Prostate gland (tissue), 2 donors: ENCODE measurements around the gene ANXA6.

ENCODE experiments used
- POLR2A ChIP-seq: fragments of 450-650 bp; IDR thresholded peaks from one replicate; pipeline ENCODE4 v1.6.1; 2016; ENCODE audit warnings: antibody characterized with exemption, mild to moderate bottlenecking
- POLR2AphosphoS5 ChIP-seq: sonication (generic); formaldehyde crosslinking; IDR thresholded peaks from one replicate; pipeline ENCODE4 v1.6.1; 2017; ENCODE audit warnings: antibody characterized with exemption
- TF ChIP-seq, protein P1 (sequence below), 4 experiments: fragments of 200-600 bp in 2 of 4; fragments of 450-650 bp in 2 of 4; sonication (generic) in 2 of 4; IDR thresholded peaks; 1 replicate in 3 of 4; 2 replicates in 1 of 4; pipeline ENCODE4 v1.5.1; 2016 to 2019; ENCODE audit warnings: antibody characterized with exemption in 4 of 4, mild to moderate bottlenecking in 2 of 4, moderate library complexity in 2 of 4

DNA sequence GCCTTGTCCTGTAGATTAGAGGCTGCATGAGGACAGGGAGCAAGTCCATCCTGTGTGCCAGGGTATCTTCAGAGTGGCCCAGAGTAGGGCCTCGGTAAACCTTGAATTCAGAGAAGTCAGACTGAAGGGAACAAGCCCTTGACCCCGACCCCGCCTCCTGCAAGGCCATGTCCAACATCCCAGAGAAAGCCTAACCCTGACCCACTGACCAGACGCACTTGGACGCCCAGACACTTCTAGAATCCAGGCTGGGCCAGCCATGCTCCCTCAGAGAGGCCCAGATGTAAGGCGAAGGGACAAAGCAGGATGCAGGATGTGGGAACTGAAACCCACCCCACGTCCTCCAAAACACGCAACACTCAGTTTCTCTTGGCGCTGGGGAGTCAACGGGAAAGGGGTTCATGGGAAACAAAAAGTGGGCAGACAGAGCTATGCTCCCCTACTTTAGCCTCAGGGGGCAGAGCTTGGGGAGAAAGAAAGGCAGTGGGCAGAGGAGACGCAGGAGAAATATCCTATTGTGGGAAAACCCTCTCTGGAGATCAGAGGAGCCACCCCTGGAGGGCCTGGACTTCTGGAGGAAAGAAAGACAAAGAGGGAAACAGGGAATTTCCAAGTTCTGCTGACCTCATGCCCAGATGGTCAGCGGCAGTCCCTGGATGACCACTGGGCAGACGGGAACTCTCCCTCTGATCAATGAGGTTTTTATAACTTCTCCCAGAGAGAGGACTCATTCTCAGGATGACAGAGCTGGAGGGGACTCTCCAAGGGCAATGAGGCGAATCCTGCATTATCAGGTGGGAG, 89.7 kb downstream of the ANXA6 start:
- TF ChIP-seq POLR2A (no peak), POLR2AphosphoS5 (no peak)
- TF ChIP-seq, protein P1, sequence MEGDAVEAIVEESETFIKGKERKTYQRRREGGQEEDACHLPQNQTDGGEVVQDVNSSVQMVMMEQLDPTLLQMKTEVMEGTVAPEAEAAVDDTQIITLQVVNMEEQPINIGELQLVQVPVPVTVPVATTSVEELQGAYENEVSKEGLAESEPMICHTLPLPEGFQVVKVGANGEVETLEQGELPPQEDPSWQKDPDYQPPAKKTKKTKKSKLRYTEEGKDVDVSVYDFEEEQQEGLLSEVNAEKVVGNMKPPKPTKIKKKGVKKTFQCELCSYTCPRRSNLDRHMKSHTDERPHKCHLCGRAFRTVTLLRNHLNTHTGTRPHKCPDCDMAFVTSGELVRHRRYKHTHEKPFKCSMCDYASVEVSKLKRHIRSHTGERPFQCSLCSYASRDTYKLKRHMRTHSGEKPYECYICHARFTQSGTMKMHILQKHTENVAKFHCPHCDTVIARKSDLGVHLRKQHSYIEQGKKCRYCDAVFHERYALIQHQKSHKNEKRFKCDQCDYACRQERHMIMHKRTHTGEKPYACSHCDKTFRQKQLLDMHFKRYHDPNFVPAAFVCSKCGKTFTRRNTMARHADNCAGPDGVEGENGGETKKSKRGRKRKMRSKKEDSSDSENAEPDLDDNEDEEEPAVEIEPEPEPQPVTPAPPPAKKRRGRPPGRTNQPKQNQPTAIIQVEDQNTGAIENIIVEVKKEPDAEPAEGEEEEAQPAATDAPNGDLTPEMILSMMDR (IDR thresholded peaks at IDR 0.05): no peak
